Osteocyte (in vitro differentiated cells): ENCODE results near the gene SSX2IP. TPM values are rescaled to one million over a fixed set of nuclear protein-coding genes. Genes with fewer than 3 reads are reported as not detected.
"Not testable (repeated sequence)": the region's sequence is repeated elsewhere in the genome, so short reads cannot be mapped to it uniquely, and the experiment has no call there.

ENCODE experiments used
- DNase-seq: peaks from one replicate; pipeline ENCODE4 v3.0.0; 2021; ENCODE audit warnings: mixed read lengths; ENCODE audit not compliant: unreplicated experiment; ENCODE audit errors: extremely low spot score
- H3K27ac Mint-ChIP-seq: one replicate; pipeline ENCODE4 v1.8.0; 2021; ENCODE audit warnings: mild to moderate bottlenecking, mixed read lengths; ENCODE audit not compliant: unreplicated experiment
- H3K27me3 Mint-ChIP-seq: one replicate; pipeline ENCODE4 v1.8.0; 2021; ENCODE audit warnings: mixed read lengths; ENCODE audit not compliant: unreplicated experiment
- H3K36me3 Mint-ChIP-seq: one replicate; pipeline ENCODE4 v1.8.0; 2021; ENCODE audit warnings: mixed read lengths; ENCODE audit not compliant: unreplicated experiment
- H3K4me1 Mint-ChIP-seq: one replicate; pipeline ENCODE4 v1.8.0; 2021; ENCODE audit warnings: mixed read lengths; ENCODE audit not compliant: unreplicated experiment
- H3K4me3 Mint-ChIP-seq: one replicate; pipeline ENCODE4 v1.8.0; 2021; ENCODE audit warnings: mild to moderate bottlenecking, moderate library complexity, mixed read lengths; ENCODE audit not compliant: unreplicated experiment
- H3K9me3 Mint-ChIP-seq: one replicate; pipeline ENCODE4 v1.8.0; 2021; ENCODE audit warnings: mixed read lengths; ENCODE audit not compliant: unreplicated experiment
- total RNA-seq: library from RNA; stranded (reverse); gene quantifications from 2 replicates; pipeline ENCODE4 v1.2.1, GENCODE V29; 2021
- TF ChIP-seq, protein P1 (sequence below): fragments of 200-600 bp; sonication (generic); IDR thresholded peaks from 2 replicates; pipeline ENCODE4 v1.5.0; 2021; ENCODE audit warnings: antibody characterized with exemption, mild to moderate bottlenecking, moderate library complexity

Gene SSX2IP
- total RNA-seq, 1 donor from 2014 or later = 7.0 TPM

DNA sequence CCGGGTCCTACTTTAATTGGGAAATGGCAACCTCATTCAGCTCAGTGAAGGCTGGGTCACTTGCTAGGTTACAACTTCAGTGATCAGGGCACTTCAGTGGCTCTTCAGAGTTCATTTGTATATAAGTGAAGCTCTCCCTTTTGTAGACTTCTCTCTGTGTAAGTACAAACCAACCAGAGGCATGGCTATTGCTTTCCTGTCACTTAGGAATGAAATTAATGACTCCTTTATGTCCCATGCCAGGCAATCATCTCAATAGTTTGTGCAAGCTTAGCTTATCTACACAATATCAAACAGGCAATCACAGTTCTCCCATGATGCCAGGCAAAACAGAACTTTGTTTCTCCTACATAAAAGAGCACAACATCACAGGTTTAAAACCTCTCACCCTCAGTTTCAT lies 93.2 kb downstream of the SSX2IP start:
- DNase-seq = no peak
- no peak overlapping the region for H3K27ac Mint-ChIP-seq
- H3K4me3 Mint-ChIP-seq = no peak overlapping the region
- TF ChIP-seq, protein P1, sequence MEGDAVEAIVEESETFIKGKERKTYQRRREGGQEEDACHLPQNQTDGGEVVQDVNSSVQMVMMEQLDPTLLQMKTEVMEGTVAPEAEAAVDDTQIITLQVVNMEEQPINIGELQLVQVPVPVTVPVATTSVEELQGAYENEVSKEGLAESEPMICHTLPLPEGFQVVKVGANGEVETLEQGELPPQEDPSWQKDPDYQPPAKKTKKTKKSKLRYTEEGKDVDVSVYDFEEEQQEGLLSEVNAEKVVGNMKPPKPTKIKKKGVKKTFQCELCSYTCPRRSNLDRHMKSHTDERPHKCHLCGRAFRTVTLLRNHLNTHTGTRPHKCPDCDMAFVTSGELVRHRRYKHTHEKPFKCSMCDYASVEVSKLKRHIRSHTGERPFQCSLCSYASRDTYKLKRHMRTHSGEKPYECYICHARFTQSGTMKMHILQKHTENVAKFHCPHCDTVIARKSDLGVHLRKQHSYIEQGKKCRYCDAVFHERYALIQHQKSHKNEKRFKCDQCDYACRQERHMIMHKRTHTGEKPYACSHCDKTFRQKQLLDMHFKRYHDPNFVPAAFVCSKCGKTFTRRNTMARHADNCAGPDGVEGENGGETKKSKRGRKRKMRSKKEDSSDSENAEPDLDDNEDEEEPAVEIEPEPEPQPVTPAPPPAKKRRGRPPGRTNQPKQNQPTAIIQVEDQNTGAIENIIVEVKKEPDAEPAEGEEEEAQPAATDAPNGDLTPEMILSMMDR = no peak
- H3K27me3 Mint-ChIP-seq = peaks cover 10% of the 10 kb centered on the region
- H3K4me1 Mint-ChIP-seq = peaks cover 20% of the 10 kb centered on the region
- H3K9me3 Mint-ChIP-seq = no peaks in the 10 kb centered on the region
- no peaks in the 10 kb centered on the region for H3K36me3 Mint-ChIP-seq

DNA sequence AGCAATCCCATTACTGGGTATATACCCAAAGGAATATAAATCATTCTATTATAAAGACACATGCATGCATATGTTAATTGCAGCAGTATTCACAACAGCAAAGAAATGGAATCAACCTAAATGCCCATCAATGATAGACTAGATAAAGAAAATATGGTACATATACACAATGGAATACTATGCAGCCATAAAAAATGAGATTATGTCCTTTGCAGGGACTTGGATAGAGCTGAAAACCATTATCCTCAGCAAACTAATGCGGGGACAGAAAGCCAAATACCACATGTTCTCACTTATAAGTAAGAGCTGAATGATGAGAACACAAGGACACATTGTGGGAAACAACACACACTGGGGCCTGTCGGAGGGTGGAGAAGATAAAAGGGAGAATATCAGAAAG lies 95.3 kb downstream of the SSX2IP start:
- H3K36me3 Mint-ChIP-seq, H3K9me3 Mint-ChIP-seq, H3K27ac Mint-ChIP-seq, H3K4me3 Mint-ChIP-seq, DNase-seq: not testable (repeated sequence)
- Mint-ChIP-seq H3K4me1 (peaks cover 18% of the 10 kb centered on the region), H3K27me3 (peaks cover 14% of the 10 kb centered on the region)

Other genes with a start within 250 kb of the SSX2IP start
- gene RPF1, start 211.2 kb downstream of the SSX2IP start, total RNA-seq = 23.4 and 24.6 TPM in 2 replicates
- gene SPATA1, start 184.1 kb downstream of the SSX2IP start, total RNA-seq = 1.7 and 2.3 TPM in 2 replicates
- 89.3 and 90.4 TPM in 2 replicates for gene GNG5, start 183.9 kb downstream of the SSX2IP start, total RNA-seq
- 18.3 and 20.2 TPM in 2 replicates for gene CTBS, start 116.0 kb downstream of the SSX2IP start, total RNA-seq
- not detected in 2 replicates for gene LPAR3, start 202.7 kb upstream of the SSX2IP start, total RNA-seq